HL-60 (cell line): ENCODE data around the gene SERPINA6.

Experiments used
- CTCF ChIP-seq: IDR thresholded peaks from one replicate; pipeline ENCODE4 v1.5.1; 2011; ENCODE audit warnings: low read length, control low read depth, inconsistent platforms; ENCODE audit not compliant: insufficient read depth
- POLR2AphosphoS5 ChIP-seq: IDR thresholded peaks from 2 replicates; pipeline ENCODE4 v1.6.1; 2012; ENCODE audit warnings: low read depth
- REST ChIP-seq: IDR thresholded peaks from 2 replicates; pipeline ENCODE4 v1.6.1; 2012; ENCODE audit warnings: low read depth; ENCODE audit not compliant: insufficient replicate concordance

GRCh38 chr14:94314890-94315289 is 8.2 kb downstream of the SERPINA6 start:
- TF ChIP-seq REST, result no peak
- TF ChIP-seq CTCF, result no peak
- TF ChIP-seq POLR2AphosphoS5, result no peak
